T-helper 17 cell (primary cell): ENCODE data around the gene SHROOM1. TPM values are rescaled to one million over a fixed set of nuclear protein-coding genes. Genes with fewer than 3 reads are reported as not detected.

ENCODE experiments used
- ATAC-seq: fragments of 150-1000 bp; cut with Tn5 transposase; 2 replicates; pipeline ENCODE4 v1.10.0; 2021; ENCODE audit warnings: mild to moderate bottlenecking, moderate library complexity
- DNase-seq, 3 donors: peaks; one replicate each; pipeline versions ENCODE4 v3.0.0 to v3.0.0-alpha.2; 2020 to 2021
- H3K9me3 ChIP-seq: one replicate; pipeline ENCODE4 v1.7.0; 2013; ENCODE audit warnings: low read length, mild to moderate bottlenecking; ENCODE audit not compliant: control insufficient read depth, poor library complexity, severe bottlenecking
- H3K27ac Mint-ChIP-seq: one replicate; pipeline ENCODE4 v1.8.0; 2022; ENCODE audit warnings: mild to moderate bottlenecking, moderate library complexity, mixed read lengths
- H3K27me3 Mint-ChIP-seq: one replicate; pipeline ENCODE4 v1.8.0; 2022; ENCODE audit warnings: mixed read lengths
- H3K36me3 Mint-ChIP-seq: one replicate; pipeline ENCODE4 v1.8.0; 2022; ENCODE audit warnings: low read depth, mixed read lengths
- H3K4me1 Mint-ChIP-seq: one replicate; pipeline ENCODE4 v1.8.0; 2022; ENCODE audit warnings: mild to moderate bottlenecking, mixed read lengths
- H3K4me3 Mint-ChIP-seq: one replicate; pipeline ENCODE4 v1.8.0; 2022; ENCODE audit warnings: mild to moderate bottlenecking, moderate library complexity, mixed read lengths
- total RNA-seq, 4 donors: library from RNA in 2 of 4; stranded (reverse) in 2 of 4; gene quantifications; one replicate each; pipeline ENCODE4 v1.2.3 and lab custom pipeline; 2022 to 2026

The SHROOM1 gene, protein sequence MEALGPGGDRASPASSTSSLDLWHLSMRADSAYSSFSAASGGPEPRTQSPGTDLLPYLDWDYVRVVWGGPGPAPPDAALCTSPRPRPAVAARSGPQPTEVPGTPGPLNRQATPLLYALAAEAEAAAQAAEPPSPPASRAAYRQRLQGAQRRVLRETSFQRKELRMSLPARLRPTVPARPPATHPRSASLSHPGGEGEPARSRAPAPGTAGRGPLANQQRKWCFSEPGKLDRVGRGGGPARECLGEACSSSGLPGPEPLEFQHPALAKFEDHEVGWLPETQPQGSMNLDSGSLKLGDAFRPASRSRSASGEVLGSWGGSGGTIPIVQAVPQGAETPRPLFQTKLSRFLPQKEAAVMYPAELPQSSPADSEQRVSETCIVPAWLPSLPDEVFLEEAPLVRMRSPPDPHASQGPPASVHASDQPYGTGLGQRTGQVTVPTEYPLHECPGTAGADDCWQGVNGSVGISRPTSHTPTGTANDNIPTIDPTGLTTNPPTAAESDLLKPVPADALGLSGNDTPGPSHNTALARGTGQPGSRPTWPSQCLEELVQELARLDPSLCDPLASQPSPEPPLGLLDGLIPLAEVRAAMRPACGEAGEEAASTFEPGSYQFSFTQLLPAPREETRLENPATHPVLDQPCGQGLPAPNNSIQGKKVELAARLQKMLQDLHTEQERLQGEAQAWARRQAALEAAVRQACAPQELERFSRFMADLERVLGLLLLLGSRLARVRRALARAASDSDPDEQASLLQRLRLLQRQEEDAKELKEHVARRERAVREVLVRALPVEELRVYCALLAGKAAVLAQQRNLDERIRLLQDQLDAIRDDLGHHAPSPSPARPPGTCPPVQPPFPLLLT
- under 1 TPM in 1 of 2 donors, not detected in 1; 0.20 TPM for total RNA-seq
- 0 to 0.23 reads per million in 2 donors for total RNA-seq (lab: John Stamatoyannopoulos, UW)

DNA sequence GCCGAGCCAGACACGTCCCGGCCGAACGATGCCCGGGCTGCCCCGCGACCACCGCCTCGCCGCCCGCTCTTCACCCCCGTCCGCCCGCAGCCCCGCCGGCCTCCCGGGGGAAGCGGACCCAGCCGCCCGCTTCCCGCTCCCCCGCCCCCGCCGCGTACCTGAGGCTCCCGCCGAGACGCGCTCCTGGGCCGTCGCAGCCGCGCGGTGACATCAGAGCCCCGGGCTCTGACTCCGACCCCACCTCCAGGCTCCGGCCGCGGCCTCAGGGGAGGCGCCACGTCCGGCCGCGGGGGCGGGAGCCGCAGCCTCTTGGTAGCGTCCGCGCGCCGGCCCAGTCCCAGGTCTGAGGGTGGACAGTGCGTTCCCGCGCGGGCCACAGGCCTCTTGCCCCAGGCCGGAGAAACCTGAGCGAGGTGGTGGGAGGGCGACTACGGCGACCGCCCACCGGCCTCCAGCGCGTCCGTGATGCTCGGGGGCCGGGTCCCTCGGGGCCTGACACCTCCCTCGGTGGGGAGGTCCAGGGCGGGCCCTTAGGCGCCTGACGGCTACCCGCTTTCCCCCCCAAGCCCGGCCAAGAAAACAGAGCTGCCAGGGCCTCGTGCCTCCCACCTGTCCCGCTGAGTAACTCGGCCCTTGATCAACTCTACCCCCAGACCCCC lies at the start of gene SHROOM1:
TSS of gene SHROOM1 (minus strand) at position 212 of the 659 bp plus-strand sequence. CDS start 4,507 bp downstream, outside the sequence.
- H3K27ac Mint-ChIP-seq, result no peak within 1 kb of the TSS
- H3K9me3 ChIP-seq, result no peaks in the 10 kb centered on the region
- H3K4me3 Mint-ChIP-seq, result peak within 1 kb of the TSS; percentile 89
- DNase-seq (no peak), ATAC-seq (peak; percentile 32)
- peaks cover 14% of the 10 kb centered on the region for H3K4me1 Mint-ChIP-seq
- H3K36me3 Mint-ChIP-seq, result peaks cover 4% of the 10 kb centered on the region
- H3K27me3 Mint-ChIP-seq, result peaks cover 53% of the 10 kb centered on the region

DNA sequence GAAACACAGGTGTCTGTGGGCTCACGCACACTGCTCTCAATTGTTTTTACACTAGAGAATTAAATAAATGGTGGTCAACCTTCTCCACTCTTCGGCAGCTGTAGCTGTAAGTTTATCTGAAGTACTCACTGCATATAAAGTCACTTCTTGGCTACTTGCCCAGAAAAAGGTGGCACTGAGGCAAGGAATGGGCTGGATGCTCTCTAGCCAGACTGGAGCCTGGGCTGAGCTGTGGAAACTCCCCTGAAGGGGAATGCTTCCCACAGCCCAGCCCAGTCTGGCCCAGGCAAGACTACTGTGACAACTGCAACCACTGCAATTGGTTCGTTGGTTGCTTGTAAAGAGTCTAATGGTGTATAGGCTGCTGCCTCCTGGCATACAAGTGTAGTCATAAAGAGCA lies 47.5 kb upstream of the SHROOM1 start:
- H3K4me1 Mint-ChIP-seq, result peaks cover 2% of the 10 kb centered on the region
- H3K27ac Mint-ChIP-seq, result peak overlapping the region; percentile 34
- peaks cover 2% of the 10 kb centered on the region for H3K36me3 Mint-ChIP-seq
- ATAC-seq (no peak), DNase-seq (no peak)
- H3K9me3 ChIP-seq, result no peaks in the 10 kb centered on the region
- H3K27me3 Mint-ChIP-seq, result no peaks in the 10 kb centered on the region
- no peak overlapping the region for H3K4me3 Mint-ChIP-seq

DNA sequence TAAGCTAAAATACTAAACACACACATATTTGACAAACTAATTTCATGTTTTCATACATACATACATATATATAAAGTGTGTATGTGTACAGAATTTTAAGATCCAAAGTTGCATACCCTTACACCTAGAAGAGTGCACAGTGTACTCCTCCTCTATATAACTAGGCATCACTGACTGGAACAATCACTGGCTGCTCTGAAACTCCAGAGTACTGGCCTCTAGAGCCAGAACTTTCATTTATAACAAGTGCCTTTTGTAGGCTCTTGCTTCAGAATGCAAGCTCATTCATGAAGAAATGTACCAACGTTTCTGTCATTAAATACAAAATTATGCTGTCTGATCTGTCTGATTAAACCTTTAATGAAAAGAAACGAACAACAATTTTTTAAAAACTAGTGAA lies 47.0 kb upstream of the SHROOM1 start:
- H3K36me3 Mint-ChIP-seq, result no peaks in the 10 kb centered on the region
- H3K27me3 Mint-ChIP-seq, result no peaks in the 10 kb centered on the region
- no peak overlapping the region for H3K4me3 Mint-ChIP-seq
- peak overlapping the region; percentile 34 for H3K27ac Mint-ChIP-seq
- H3K4me1 Mint-ChIP-seq, result peaks cover 2% of the 10 kb centered on the region
- DNase-seq (no peak), ATAC-seq (no peak)
- no peaks in the 10 kb centered on the region for H3K9me3 ChIP-seq

DNA sequence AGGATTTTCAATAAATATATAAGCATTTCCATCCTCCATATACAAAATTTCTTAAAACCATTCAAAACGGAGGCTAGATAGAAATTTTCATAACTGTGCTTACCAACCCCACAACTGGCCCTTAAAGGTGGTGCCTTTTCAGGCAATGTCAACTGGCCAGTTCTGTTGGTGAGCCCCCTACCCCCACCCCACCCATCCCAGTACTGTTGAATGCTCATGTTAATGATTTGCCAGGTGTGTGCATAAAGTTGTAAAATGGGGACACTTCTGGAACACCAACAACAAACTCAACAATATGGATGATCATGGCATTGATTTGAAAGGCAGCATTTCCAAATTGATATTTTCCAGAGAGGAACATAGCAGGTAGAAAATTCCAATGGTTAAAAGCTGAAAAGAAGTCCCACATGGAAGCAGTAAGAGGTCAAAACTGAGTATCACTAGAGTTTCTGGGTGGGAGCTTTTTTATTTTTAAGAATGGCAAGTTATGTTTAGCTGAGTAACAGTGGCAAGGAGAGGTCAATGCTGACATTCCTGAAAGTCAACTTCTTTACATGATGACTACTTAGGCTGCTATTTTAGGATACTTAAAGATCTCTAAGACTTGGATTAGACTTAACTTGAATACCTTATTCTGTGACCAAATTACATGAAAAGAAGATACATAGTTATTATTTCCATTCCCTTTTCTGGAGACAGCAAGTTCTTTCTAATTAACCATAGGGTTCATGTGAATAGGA lies 45.7 kb upstream of the SHROOM1 start:
- H3K4me1 Mint-ChIP-seq, result peaks cover 2% of the 10 kb centered on the region
- no peaks in the 10 kb centered on the region for H3K36me3 Mint-ChIP-seq
- no peak overlapping the region for H3K27ac Mint-ChIP-seq
- no peaks in the 10 kb centered on the region for H3K27me3 Mint-ChIP-seq
- DNase-seq, result no peak
- ATAC-seq, result no peak
- H3K9me3 ChIP-seq, result no peaks in the 10 kb centered on the region
- H3K4me3 Mint-ChIP-seq, result no peak overlapping the region

DNA sequence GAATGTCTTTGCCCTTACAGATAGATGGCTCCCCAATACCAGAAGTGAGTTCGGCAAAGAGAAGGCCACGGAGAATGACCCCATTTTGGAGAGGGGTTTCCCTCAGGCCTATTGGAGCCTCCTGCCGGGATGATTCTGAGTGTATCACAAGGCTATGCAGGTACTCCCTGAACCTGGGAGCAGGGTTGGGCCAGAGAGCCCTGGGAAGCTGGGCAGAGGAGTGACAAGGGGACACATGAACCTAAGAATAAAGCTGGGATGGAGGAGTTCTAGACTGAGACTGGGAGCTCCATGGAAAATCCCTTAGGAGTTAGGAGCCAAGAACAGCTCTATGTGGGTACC lies 43.5 kb upstream of the SHROOM1 start:
- Mint-ChIP-seq H3K27me3 (no peaks in the 10 kb centered on the region), H3K36me3 (no peaks in the 10 kb centered on the region), H3K27ac (peak overlapping the region; percentile 61)

DNA sequence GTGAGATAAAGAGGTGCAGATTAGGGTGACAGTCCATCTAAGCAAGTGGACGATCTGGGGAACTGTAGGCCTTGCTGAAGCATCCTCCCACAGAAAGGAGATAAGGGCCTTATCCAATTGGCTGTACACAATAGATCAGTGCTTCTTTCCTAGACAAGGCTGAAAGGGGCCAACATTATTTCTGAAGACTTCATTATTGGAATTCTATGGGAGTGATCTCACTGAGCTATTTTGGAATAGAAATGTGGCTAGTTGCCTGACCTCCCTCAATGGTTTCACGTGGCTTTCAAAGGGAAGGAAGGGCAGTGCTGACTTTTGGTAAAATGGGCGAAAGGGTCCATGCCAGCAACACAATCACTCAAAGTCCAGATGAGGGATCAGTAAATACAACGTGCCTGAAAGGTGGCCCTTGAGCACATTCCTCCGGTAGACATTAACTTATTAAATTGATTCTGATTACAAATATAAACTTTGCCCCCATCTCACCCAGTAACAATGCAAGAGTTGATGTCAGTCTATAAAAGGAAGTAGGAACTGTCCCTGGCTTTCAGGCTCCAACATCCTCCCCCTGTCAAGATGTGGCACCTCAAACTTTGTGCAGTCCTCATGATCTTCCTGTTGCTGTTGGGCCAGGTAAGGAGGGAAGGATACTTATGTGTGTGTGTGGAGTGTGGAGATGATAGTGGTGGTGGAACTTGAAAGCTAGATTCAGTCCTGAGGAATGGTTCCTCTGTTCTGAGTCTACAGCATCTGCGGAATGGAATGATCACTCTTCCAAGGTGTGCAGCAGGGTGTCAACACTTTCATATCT lies 42.9 kb upstream of the SHROOM1 start, which contains the start of gene LEAP2:
TSS of gene LEAP2 (plus strand) at position 550 of the 811 bp plus-strand sequence. CDS start at position 577, 27 bp downstream.
- ATAC-seq, result no peak
- Mint-ChIP-seq H3K4me3 (no peak within 1 kb of the TSS), H3K27me3 (no peaks in the 10 kb centered on the region), H3K36me3 (no peaks in the 10 kb centered on the region), H3K27ac (peak within 1 kb of the TSS; percentile 61), H3K4me1 (peaks cover 4% of the 10 kb centered on the region)
- no peak for DNase-seq
- no peaks in the 10 kb centered on the region for H3K9me3 ChIP-seq

More for the DNA sequence above, 43.5 kb upstream of the SHROOM1 start:
- ATAC-seq (no peak), DNase-seq (no peak)
- Mint-ChIP-seq H3K4me1 (peaks cover 4% of the 10 kb centered on the region), H3K4me3 (no peak overlapping the region)
- H3K9me3 ChIP-seq, result no peaks in the 10 kb centered on the region

DNA sequence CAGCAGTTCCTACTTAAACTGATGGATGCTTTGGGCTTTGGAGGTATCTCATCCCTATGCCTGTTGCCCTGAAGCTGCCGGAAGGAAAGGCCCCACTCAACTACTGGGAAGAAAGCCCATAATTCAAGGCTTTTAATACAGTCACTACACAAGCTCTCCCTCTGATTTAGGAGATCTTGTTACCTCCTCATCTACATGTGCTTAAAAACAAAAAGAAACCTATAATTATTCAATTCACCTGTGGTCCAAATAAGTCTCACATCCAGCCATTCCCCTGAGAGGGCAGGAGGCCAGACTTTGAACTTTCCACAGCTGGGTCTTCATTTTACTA lies 42.3 kb upstream of the SHROOM1 start:
- H3K4me3 Mint-ChIP-seq, result no peak overlapping the region
- no peak for ATAC-seq
- H3K4me1 Mint-ChIP-seq, result peaks cover 4% of the 10 kb centered on the region
- peak overlapping the region; percentile 61 for H3K27ac Mint-ChIP-seq
- DNase-seq, result no peak
- no peaks in the 10 kb centered on the region for H3K36me3 Mint-ChIP-seq
- H3K27me3 Mint-ChIP-seq, result no peaks in the 10 kb centered on the region
- H3K9me3 ChIP-seq, result no peaks in the 10 kb centered on the region

DNA sequence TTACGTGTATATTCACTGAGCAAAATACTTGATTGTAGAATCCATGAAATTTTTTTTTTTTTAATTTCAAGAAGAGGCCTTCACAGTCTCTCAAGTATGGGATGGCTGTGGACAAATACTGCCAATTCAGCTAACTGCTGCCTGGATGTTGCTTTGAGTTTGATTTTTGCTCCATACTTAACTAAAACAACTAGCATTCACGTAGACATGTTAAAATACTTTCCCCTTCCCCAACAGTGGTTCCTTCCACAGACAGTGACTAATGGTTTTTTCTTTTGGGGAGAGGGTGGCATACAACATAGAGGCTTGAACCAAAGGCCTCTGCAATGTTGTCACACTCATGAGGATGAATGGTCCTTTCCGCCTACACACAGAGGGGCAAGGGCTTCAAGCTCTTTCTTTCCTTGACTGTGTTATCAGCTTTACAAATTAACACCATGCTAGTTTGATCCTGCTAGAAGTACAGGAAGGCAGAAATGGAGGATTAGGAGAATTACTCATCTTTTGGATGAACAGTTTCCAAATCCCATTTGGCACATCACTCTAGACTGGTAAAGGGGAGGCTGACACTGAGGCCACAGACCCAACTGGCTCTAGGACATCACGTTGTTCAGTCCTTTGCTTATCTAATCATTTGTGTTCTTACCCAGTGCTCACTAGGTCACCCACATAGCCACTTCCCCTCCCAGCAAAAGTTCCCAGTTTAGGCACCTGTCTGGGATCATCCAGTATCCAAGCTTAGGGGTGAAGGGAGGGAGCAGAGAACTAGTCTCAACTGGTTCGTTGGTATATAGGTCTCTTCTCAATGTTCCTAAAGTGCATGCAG lies 41.2 kb upstream of the SHROOM1 start:
- H3K9me3 ChIP-seq, result no peaks in the 10 kb centered on the region
- Mint-ChIP-seq H3K4me3 (no peak overlapping the region), H3K27me3 (no peaks in the 10 kb centered on the region), H3K27ac (peak overlapping the region; percentile 61), H3K4me1 (peaks cover 14% of the 10 kb centered on the region), H3K36me3 (no peaks in the 10 kb centered on the region)
- ATAC-seq (no peak), DNase-seq (no peak)

DNA sequence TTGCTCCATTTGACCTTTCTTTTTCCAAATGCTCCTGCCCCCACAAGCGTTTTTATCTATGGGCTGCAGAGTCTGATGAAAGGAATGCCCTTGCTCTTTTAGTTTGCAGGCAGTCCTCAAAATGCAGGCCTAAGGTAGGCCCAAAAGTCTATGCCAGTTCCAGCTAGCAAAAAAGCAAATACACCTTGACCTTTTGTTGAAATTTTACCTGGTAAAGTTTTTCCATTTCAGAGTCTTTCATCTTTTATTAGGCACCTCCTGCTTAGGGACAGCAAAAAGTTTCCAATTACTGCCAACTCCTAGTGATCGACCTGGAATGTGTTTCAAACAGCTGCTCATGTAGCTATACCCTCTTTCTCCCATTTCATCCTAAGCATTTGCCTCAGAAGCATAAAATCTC lies 40.4 kb upstream of the SHROOM1 start:
- no peak for ATAC-seq

DNA sequence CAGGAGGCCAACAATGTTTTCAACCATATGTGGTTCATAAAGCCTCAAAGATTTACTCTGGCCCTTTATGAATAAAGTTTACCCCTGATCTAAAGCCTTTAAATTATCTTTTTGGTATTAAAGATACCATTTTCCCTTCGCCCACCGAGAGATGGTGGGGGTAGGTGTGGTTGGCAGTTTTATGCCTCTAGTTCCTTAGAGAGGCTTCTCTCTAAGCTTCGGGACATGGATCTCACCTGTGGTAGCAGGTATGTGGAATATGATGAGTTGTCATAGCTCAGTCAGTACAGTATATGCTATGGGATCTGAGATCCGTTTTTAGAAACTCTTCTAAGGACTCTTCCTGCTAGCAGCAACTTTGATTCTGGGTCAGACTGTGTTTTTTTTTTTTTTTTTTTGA lies 38.3 kb upstream of the SHROOM1 start:
- H3K4me3 Mint-ChIP-seq, result no peak overlapping the region
- H3K4me1 Mint-ChIP-seq, result peaks cover 18% of the 10 kb centered on the region
- no peaks in the 10 kb centered on the region for H3K27me3 Mint-ChIP-seq
- H3K27ac Mint-ChIP-seq, result no peak overlapping the region
- H3K36me3 Mint-ChIP-seq, result peaks cover 4% of the 10 kb centered on the region
- no peaks in the 10 kb centered on the region for H3K9me3 ChIP-seq
- no peak for DNase-seq
- ATAC-seq, result no peak

More for the DNA sequence above, 40.4 kb upstream of the SHROOM1 start:
- no peak for DNase-seq
- Mint-ChIP-seq H3K27ac (peak overlapping the region; percentile 68), H3K36me3 (peaks cover 4% of the 10 kb centered on the region), H3K27me3 (no peaks in the 10 kb centered on the region), H3K4me3 (no peak overlapping the region), H3K4me1 (peaks cover 18% of the 10 kb centered on the region)
- no peaks in the 10 kb centered on the region for H3K9me3 ChIP-seq

DNA sequence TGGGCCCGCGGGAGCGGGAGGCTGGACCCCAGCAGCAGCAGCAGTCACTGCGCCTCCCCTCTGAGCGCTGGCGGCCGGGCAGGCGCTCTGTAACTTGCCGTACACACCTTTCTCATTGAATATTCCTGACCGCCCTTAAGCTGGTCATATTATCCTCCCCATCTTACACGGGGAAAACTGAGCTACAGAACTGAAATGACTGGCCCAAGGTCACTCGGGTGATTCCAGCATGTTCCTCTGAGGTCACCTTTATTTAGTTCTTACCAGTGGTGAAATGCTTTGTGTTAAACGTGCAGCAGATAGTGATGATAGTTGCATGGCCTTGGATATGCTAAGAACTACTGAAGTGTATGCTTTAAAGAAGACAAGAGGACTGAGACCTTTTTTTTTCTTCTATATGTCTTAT lies 36.6 kb upstream of the SHROOM1 start:
- no peaks in the 10 kb centered on the region for H3K9me3 ChIP-seq
- Mint-ChIP-seq H3K27ac (peak overlapping the region; percentile 98), H3K4me1 (peaks cover 16% of the 10 kb centered on the region), H3K36me3 (peaks cover 4% of the 10 kb centered on the region), H3K4me3 (peak overlapping the region; percentile 98), H3K27me3 (peaks cover 2% of the 10 kb centered on the region)
- DNase-seq (no peak), ATAC-seq (no peak)
